ENCODE measurements around the gene GOLGA6D.
"Not testable (repeated sequence)": the region's sequence is repeated elsewhere in the genome, so short reads cannot be mapped to it uniquely, and the experiment has no call there.

GRCh38 chr15:75300026-75300425 lies 17.4 kb downstream of the GOLGA6D start:
- not testable (repeated sequence) for TF ChIP-seq CTCF (IDR thresholded peaks at IDR 0.05; ENCODE audit: extremely low read depth in 1 of 2, insufficient read depth in 1 of 2, low read depth in 1 of 2, low read length in 2 of 2); POLR2A (IDR thresholded peaks at IDR 0.05; ENCODE audit: low read depth, low read length); MAX (IDR thresholded peaks at IDR 0.05; ENCODE audit: insufficient read depth, insufficient read length)

Data from endothelial cell of umbilical vein (primary cell).